ENCODE data around the gene LCN10. TPM values are rescaled to one million over a fixed set of nuclear protein-coding genes. Genes with fewer than 3 reads are reported as not detected.
"Not testable (repeated sequence)": the region's sequence is repeated elsewhere in the genome, so short reads cannot be mapped to it uniquely, and the experiment has no call there.

LCN10 gene
- total and polyA plus RNA-seq, 2 of the 13 experiments (the other 11 are each of a cell fraction or from before 2014, with no cell fraction given) = 0.53 to 0.61 TPM

- TF ChIP-seq ZBTB40 (IDR thresholded peaks at IDR 0.05) = not testable (repeated sequence)
- peak; percentile 35; the same call in 1 of the 2 replicates for TF ChIP-seq ZBTB40 (CRISPR knock-in tag; IDR thresholded peaks at IDR 0.05)
- TF ChIP-seq TCF7 (IDR thresholded peaks at IDR 0.05; ENCODE audit: low read depth) = peak; percentile 74
- TF ChIP-seq, protein P1, sequence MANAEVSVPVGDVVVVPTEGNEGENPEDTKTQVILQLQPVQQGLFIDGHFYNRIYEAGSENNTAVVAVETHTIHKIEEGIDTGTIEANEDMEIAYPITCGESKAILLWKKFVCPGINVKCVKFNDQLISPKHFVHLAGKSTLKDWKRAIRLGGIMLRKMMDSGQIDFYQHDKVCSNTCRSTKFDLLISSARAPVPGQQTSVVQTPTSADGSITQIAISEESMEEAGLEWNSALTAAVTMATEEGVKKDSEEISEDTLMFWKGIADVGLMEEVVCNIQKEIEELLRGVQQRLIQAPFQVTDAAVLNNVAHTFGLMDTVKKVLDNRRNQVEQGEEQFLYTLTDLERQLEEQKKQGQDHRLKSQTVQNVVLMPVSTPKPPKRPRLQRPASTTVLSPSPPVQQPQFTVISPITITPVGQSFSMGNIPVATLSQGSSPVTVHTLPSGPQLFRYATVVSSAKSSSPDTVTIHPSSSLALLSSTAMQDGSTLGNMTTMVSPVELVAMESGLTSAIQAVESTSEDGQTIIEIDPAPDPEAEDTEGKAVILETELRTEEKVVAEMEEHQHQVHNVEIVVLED (CRISPR knock-in tag; IDR thresholded peaks at IDR 0.05; ENCODE audit: borderline replicate concordance) = peak; percentile 32; the same call in 1 of the 2 replicates
- TF ChIP-seq, protein P2, sequence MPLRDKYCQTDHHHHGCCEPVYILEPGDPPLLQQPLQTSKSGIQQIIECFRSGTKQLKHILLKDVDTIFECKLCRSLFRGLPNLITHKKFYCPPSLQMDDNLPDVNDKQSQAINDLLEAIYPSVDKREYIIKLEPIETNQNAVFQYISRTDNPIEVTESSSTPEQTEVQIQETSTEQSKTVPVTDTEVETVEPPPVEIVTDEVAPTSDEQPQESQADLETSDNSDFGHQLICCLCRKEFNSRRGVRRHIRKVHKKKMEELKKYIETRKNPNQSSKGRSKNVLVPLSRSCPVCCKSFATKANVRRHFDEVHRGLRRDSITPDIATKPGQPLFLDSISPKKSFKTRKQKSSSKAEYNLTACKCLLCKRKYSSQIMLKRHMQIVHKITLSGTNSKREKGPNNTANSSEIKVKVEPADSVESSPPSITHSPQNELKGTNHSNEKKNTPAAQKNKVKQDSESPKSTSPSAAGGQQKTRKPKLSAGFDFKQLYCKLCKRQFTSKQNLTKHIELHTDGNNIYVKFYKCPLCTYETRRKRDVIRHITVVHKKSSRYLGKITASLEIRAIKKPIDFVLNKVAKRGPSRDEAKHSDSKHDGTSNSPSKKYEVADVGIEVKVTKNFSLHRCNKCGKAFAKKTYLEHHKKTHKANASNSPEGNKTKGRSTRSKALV (CRISPR knock-in tag; IDR thresholded peaks at IDR 0.05) = peak; percentile 21; the same call in 1 of the 2 replicates
- TF ChIP-seq ZSCAN31 (CRISPR knock-in tag; IDR thresholded peaks at IDR 0.05; ENCODE audit: low read depth) = peak; percentile 66; the same call in 1 of the 2 replicates
- TF ChIP-seq CBX5 (CRISPR knock-in tag; IDR thresholded peaks at IDR 0.05; ENCODE audit: borderline replicate concordance) = 0 out of 2 replicates have a peak, but pooled peaks have one; percentile 18
- peak; percentile 89 for TF ChIP-seq MED13 (CRISPR knock-in tag; IDR thresholded peaks at IDR 0.05)
Observed at GRCh38 chr9:136788644-136789522, 46.1 kb upstream of the LCN10 start (continued).
